GM12801 (cell line): Measurements from ENCODE around the gene FAM3A.

ENCODE experiments used
- TF ChIP-seq, protein P1 (sequence below): IDR thresholded peaks from one replicate; pipeline ENCODE4 v1.5.1; 2011; ENCODE audit warnings: control low read depth; ENCODE audit not compliant: insufficient read length; ENCODE audit errors: extremely low read depth

FAM3A gene, protein sequence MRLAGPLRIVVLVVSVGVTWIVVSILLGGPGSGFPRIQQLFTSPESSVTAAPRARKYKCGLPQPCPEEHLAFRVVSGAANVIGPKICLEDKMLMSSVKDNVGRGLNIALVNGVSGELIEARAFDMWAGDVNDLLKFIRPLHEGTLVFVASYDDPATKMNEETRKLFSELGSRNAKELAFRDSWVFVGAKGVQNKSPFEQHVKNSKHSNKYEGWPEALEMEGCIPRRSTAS

DNA sequence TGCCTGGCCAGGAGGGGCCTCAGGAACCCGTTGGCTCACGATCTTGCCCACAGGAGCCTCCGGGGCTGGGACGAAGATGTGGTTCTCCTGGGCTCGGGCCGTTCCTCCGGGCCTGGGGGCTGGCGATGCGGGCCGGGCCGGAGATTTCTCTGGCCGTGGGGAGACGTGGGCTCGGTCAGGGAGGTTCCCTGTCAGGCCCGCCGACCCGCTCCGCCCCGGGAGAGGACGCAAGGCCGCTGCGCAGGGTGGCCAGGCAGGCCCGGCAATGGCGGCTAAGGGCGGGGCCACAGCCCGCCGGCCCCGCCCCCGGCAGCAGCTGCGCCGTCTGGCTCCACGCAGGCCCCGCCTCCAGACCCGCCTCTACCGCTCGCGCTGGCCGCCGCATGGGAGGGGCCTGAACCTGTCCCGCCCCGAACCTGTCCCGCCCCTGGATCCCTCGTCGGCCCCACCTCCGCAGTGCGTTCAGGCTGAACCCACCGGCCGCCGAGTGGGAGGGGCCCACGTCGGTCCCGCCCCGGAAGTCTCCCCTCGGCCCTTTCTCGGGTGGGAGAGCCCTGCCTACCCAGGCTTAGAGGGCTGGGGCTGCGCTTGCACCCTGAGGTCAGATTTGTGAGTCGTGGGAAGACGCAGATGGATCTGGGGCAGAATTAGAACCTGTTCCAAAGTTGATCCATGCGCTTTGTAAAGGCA, at the start of gene FAM3A:
Gene FAM3A (minus strand): TSS at position 267 of the 690 bp plus-strand sequence. CDS start 460 bp downstream, outside the sequence.
- TF ChIP-seq, protein P1, sequence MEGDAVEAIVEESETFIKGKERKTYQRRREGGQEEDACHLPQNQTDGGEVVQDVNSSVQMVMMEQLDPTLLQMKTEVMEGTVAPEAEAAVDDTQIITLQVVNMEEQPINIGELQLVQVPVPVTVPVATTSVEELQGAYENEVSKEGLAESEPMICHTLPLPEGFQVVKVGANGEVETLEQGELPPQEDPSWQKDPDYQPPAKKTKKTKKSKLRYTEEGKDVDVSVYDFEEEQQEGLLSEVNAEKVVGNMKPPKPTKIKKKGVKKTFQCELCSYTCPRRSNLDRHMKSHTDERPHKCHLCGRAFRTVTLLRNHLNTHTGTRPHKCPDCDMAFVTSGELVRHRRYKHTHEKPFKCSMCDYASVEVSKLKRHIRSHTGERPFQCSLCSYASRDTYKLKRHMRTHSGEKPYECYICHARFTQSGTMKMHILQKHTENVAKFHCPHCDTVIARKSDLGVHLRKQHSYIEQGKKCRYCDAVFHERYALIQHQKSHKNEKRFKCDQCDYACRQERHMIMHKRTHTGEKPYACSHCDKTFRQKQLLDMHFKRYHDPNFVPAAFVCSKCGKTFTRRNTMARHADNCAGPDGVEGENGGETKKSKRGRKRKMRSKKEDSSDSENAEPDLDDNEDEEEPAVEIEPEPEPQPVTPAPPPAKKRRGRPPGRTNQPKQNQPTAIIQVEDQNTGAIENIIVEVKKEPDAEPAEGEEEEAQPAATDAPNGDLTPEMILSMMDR = no peak

DNA sequence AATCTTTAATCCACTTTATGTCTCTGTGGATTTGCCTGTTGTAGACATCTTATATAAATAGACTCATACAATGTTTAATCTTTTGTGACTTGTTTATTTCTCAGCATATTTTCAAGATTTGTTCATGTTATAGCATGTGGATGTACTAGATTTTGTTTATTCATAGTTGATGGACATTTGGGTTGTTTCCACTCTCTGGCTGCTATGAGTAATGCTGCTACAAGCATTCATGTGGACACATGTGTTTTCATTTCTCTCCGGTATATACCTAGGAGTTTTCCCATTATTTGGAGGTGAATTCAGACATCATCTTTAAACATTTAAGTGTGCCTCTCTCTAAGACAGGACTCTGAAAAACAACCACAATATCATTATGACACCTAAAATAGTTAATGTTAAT, 33.7 kb upstream of the FAM3A start:
- TF ChIP-seq, protein P1 = no peak

DNA sequence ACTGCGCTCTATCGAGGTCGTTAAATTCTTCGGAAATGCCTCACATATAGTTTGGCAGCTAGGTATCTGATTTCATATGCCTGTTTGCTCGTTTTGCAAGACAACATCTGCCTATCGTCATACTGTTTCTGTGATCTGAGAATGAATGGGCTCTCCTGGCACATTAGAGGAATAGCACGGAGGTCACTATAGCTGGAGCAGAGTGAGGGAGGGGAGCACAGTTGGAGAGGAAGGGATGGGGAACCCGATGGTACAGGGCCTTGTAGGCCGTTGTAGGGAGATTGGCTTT, 31.9 kb upstream of the FAM3A start:
- TF ChIP-seq, protein P1 = no peak

DNA sequence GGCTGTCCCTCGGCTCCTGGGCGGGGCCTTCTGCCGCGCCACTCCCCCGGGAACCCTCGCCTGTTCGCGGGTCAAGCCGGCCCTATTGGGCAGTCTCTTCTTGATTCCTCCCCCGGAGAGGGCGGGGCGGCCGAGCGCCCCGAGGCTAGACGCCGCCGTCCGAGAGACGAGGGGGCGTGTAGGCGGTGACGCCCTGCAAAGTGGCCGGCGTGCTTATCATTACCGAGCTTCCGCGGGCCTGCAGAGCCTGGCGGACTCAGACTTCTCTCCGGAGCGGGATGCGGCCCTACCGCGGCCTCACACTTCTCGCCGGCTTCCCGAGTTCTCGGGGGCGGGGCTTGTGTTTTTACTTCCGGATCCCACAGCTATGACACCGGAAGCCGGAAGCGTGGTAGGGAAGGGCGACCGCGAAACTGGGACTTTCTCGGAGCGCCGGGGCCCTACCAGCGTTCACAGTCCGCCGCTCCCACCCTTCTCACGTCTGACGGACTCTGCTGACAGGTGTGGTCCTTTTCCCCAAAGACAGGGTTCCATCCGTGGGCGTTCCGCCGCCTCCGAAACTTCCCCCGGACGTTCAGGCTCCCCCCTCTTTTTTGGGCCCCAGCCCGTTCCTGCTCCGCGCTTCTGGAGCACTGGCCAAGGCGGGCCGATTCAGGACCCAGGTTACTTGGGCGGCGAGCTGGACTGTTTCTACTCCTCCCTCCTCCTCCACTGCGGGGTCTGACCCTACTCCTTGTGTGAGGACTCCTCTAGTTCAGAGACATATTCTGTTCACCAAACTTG, 31.4 kb upstream of the FAM3A start, which contains the start of gene IKBKG:
Gene IKBKG (plus strand): TSS at position 376 of the 783 bp plus-strand sequence. CDS start 4,383 bp downstream, outside the sequence.
- TF ChIP-seq, protein P1 = no peak

DNA sequence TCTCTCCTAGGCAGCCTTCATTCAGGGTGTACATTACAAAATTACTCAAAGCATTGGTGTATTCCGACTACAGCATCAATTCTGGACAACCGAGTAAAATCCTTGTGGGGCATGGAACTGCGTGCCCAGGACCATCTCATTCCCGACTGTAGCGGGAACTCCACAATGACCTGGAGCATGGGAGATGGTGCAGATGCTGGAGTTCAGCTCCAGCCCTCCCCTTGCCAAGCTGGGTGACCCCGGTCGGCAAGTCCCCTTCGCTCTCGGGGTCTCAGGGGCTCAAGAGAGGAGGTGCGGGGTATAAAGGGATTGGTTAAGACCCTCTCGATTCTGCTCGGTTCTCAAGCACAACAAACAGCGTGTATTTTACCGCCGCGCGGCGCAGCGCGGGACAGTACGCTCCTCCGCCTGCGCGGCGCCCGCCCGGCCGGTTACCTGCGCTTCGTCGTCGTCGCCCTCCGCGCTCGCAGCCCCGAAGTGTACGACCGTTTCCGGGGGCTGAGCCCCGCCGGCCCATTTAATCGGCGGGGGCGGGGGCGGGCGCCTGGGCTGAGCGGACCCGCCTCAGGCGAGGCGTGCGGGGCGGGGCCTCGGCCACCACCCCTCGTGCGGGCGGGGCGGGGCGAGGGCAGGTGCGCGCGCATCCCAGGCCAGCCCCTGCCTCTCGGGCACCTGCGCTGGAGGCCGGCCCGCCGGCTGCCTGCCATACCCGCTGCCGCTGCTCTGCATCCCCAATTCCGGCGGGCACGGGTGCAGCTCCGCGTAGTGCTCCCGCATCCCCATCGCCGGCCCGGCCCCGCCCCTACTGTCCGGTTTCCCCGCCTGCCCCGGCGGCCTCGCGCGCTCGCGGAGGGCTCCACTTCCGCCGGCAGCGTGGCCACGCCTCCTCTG, 30.6 kb upstream of the FAM3A start, which contains the start of gene G6PD:
Gene G6PD (minus strand): TSS at position 493 of the 891 bp plus-strand sequence. CDS start 691 bp downstream, outside the sequence.
- TF ChIP-seq, protein P1 = no peak

DNA sequence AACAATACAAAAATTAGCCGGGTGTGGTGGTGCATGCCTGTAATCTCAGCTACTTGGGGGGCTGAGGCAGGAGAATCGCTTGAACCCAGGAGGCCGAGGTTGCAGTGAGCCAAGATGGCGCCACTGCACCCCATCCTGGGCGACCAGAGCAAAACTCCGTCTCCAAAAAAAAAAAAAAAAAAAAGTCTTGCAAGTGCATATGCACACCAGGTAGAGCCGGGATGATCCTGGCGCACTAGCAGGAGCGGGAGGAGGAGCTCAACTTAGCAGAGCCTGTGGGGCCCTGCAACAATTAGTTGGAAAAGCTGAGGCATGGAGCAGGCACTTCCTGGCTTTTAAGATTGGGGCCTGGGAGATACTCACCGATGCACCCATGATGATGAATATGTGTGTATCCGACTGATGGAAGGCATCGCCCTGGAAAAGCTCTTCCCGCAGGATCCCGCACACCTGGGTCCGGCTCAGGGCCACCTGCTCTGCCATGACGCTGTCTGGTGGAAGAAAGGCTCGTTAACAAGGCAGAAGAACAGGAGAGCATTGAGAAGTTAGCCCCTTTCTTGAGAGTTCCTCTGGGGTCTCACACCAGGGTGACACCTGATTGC, 29.7 kb upstream of the FAM3A start:
- TF ChIP-seq, protein P1 = no peak
